Peyer's patch (tissue), 4 donors: ENCODE measurements around the gene ITIH5. TPM values are rescaled to one million over a fixed set of nuclear protein-coding genes. Genes with fewer than 3 reads are reported as not detected.

Experiments
- DNase-seq, 3 donors: peaks; one replicate each; pipeline ENCODE4 v3.0.0-alpha.2; 2017 to 2019
- H3K27ac ChIP-seq, 4 donors: fragments of 200-600 bp; sonication (generic); one replicate each; pipeline ENCODE4 v1.5.1; 2016 to 2019
- H3K27me3 ChIP-seq, 2 donors: fragments of 200-600 bp; sonication (generic); one replicate each; pipeline ENCODE4 v1.5.1; 2019
- H3K36me3 ChIP-seq, 3 donors: fragments of 200-600 bp; sonication (generic); one replicate each; pipeline ENCODE4 v1.5.1; 2016 to 2019
- H3K4me1 ChIP-seq, 4 donors: fragments of 200-600 bp; sonication (generic); one replicate each; pipeline ENCODE4 v1.5.1; 2016 to 2019
- H3K4me3 ChIP-seq, 4 donors: fragments of 200-600 bp; sonication (generic); 1 replicate in 3 of 4; 2 replicates in 1 of 4; pipeline ENCODE4 v1.5.1; 2016 to 2019; ENCODE audit warnings: mild to moderate bottlenecking in 1 of 4
- H3K9me3 ChIP-seq, 4 donors: fragments of 200-600 bp; sonication (generic); one replicate each; pipeline ENCODE4 v1.5.1; 2016 to 2019; ENCODE audit warnings: mild to moderate bottlenecking in 1 of 4
- CTCF ChIP-seq, 6 experiments: fragments of 450-650 bp in 4 of 6; fragments of 200-600 bp in 2 of 6; sonication (generic) in 1 of 6; IDR thresholded peaks; one replicate each; pipeline ENCODE4 v1.5.1; 2017 to 2019; ENCODE audit warnings: antibody characterized with exemption in 6 of 6, mild to moderate bottlenecking in 3 of 6, moderate library complexity in 1 of 6
- POLR2A ChIP-seq, 2 donors: fragments of 450-650 bp; IDR thresholded peaks; one replicate each; pipeline ENCODE4 v1.5.1; 2017; ENCODE audit warnings: antibody characterized with exemption in 2 of 2, mild to moderate bottlenecking in 2 of 2, moderate library complexity in 2 of 2
- total RNA-seq, 4 donors: library from RNA; depleted of rRNA; stranded (reverse); fragments of >200 nt; gene quantifications; one replicate each; pipeline ENCODE4 v1.1.0, GENCODE V29; 2016

Gene ITIH5
- total RNA-seq, 4 donors from 2014 or later, result 1.9 to 29.7 (median 4.9) TPM

GRCh38 chr10:7565871-7566270 lies 100.9 kb downstream of the ITIH5 start:
- no peak overlapping the region for H3K27ac ChIP-seq
- no peaks in the 10 kb centered on the region for H3K9me3 ChIP-seq
- TF ChIP-seq POLR2A (IDR thresholded peaks at IDR 0.05), result no peak
- TF ChIP-seq CTCF (IDR thresholded peaks at IDR 0.05), result no peak
- H3K27me3 ChIP-seq, result no peaks in the 10 kb centered on the region
- H3K4me1 ChIP-seq, result peaks cover 0 to 5% (median 0%) of the 10 kb centered on the region in 4 donors
- no peak for DNase-seq
- no peaks in the 10 kb centered on the region for H3K36me3 ChIP-seq
- H3K4me3 ChIP-seq, result no peak overlapping the region

- peak overlapping the region in 3 of 4 donors; percentile 17 to 59 (median 42) for H3K27ac ChIP-seq
- TF ChIP-seq POLR2A (IDR thresholded peaks at IDR 0.05) (no peak), CTCF (IDR thresholded peaks at IDR 0.05) (no peak)
Observed at GRCh38 chr10:7563770-7564169, 103.0 kb downstream of the ITIH5 start.

DNA sequence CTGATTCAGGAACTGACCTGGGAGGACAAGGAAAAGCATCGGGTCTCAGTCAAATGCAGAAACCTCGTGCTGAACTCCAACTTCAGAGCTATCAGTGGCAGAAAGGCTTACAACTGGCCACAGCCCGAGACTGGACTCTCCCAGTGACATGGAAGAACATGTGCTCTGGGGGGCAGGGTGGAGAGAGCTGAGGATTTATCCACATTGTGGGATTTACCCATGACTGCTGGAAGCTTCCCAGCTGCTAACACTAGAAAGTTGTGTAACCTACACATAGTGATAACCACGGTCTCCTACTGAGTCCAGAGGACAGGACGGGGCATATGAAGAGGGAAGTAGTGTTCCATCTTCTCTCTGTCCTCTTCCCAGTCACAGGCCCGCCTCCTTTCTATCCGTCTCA lies 103.4 kb downstream of the ITIH5 start:
- no peaks in the 10 kb centered on the region for H3K27me3 ChIP-seq
- peaks cover 0 to 5% (median 0%) of the 10 kb centered on the region in 4 donors for H3K4me1 ChIP-seq
- H3K4me3 ChIP-seq, result no peak overlapping the region
- H3K36me3 ChIP-seq, result no peaks in the 10 kb centered on the region
- H3K9me3 ChIP-seq, result no peaks in the 10 kb centered on the region
- DNase-seq, result peak in 2 of 3 donors; percentile 23 to 63
- TF ChIP-seq POLR2A (IDR thresholded peaks at IDR 0.05) (no peak), CTCF (IDR thresholded peaks at IDR 0.05) (no peak)
- peak overlapping the region in 3 of 4 donors; percentile 17 to 59 (median 42) for H3K27ac ChIP-seq

More at GRCh38 chr10:7563770-7564169, 103.0 kb downstream of the ITIH5 start:
- H3K36me3 ChIP-seq, result no peaks in the 10 kb centered on the region
- H3K4me3 ChIP-seq, result no peak overlapping the region
- DNase-seq, result no peak
- peaks cover 0 to 5% (median 0%) of the 10 kb centered on the region in 4 donors for H3K4me1 ChIP-seq
- no peaks in the 10 kb centered on the region for H3K9me3 ChIP-seq
- no peaks in the 10 kb centered on the region for H3K27me3 ChIP-seq

- Histone ChIP-seq H3K27me3 (no peaks in the 10 kb centered on the region), H3K36me3 (no peaks in the 10 kb centered on the region), H3K27ac (peak overlapping the region in 1 of 4 donors; percentile 48), H3K4me3 (no peak overlapping the region), H3K9me3 (no peaks in the 10 kb centered on the region), H3K4me1 (peaks cover 0 to 5% (median 0%) of the 10 kb centered on the region in 4 donors)
- no peak for DNase-seq
- TF ChIP-seq POLR2A (IDR thresholded peaks at IDR 0.05), result no peak
- no peak for TF ChIP-seq CTCF (IDR thresholded peaks at IDR 0.05)
Observed at GRCh38 chr10:7561985-7562384, 104.8 kb downstream of the ITIH5 start.

DNA sequence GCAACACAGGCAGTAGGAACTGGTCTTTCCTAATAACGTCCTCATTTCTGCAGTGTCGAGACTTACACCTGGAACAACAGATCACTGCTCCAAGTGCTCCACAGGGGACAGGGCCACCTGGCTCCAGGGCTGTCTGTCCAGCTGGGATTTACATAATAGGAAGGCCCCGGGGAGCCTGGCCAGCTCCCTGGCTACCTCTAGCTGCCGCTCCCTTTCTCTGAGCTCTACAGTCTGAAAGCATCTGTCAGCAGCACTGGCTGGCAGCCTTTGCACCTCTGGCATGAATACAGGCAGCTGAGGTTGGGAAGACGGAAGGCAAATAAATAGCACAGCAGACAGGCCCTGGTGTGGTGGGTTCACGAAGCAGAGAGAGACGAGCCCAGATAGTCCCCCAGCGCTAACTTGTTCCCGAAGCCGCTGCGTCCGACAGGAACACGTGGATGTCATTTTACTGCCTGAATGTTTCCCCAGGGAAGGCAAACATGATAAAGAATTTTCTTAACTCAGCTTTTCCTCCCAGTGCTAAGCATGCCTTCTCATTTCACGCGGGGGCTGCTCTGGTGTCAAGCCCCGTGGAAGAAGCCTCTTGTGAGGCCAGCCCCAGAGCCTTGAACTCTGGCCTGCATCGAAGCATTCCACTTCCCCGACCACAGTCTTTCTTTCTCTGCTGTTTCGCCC lies 105.4 kb downstream of the ITIH5 start:
- Histone ChIP-seq H3K36me3 (no peaks in the 10 kb centered on the region), H3K27me3 (no peaks in the 10 kb centered on the region), H3K4me1 (peaks cover 0 to 5% (median 0%) of the 10 kb centered on the region in 4 donors), H3K4me3 (no peak overlapping the region), H3K9me3 (no peaks in the 10 kb centered on the region), H3K27ac (peak overlapping the region in 3 of 4 donors; percentile 48 to 52 (median 48))
- TF ChIP-seq CTCF (IDR thresholded peaks at IDR 0.05) (no peak), POLR2A (IDR thresholded peaks at IDR 0.05) (no peak)
- no peak for DNase-seq
